Epithelial cell of esophagus (primary cell): ENCODE data around the gene RGS10.
"Not testable (repeated sequence)": the region's sequence is repeated elsewhere in the genome, so short reads cannot be mapped to it uniquely, and the experiment has no call there.

Source experiments
- DNase-seq: peaks from one replicate; pipeline ENCODE4 v3.0.0; 2010; ENCODE audit warnings: low read depth
- H3K4me3 ChIP-seq: 2 replicates; pipeline ENCODE4 v1.5.1; 2011; ENCODE audit warnings: mild to moderate bottlenecking, low read length, control low read depth
- CTCF ChIP-seq: IDR thresholded peaks from 2 replicates; pipeline ENCODE4 v1.5.1; 2011; ENCODE audit warnings: low read depth, mild to moderate bottlenecking, low read length, control low read depth, inconsistent platforms; ENCODE audit not compliant: insufficient read depth; ENCODE audit errors: missing control alignments

The RGS10 gene, protein sequence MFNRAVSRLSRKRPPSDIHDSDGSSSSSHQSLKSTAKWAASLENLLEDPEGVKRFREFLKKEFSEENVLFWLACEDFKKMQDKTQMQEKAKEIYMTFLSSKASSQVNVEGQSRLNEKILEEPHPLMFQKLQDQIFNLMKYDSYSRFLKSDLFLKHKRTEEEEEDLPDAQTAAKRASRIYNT

GRCh38 chr10:119542357-119542987 is at the start of gene RGS10:
Gene RGS10, minus strand, starts transcription at chr10:119542719. Its CDS starts 81 bp downstream, at chr10:119542638.
- peak within 1 kb of the TSS; percentile 58 for H3K4me3 ChIP-seq
- DNase-seq: peak; percentile 85
- TF ChIP-seq CTCF: no peak

DNA sequence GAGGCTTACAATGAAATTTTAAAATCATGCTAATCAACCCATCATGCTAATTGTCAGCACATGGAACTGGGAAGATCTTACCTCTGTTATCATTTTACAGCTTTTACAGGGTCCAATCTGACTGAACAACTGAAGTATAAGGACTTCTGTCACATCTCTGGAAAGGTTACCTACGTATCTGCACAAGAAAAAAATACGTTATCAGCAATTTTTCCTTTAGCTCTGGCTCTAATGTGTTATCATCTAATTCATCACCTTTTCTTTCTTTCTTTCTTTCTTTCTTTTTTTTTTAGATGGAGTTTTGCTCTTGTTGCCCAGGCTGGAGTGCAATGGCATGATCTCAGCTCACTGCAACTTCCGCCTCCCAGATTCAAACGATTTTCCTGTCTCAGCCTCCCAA is 45.6 kb upstream of the RGS10 start:
- TF ChIP-seq CTCF: no peak
- no peak for DNase-seq
- no peak overlapping the region for H3K4me3 ChIP-seq

DNA sequence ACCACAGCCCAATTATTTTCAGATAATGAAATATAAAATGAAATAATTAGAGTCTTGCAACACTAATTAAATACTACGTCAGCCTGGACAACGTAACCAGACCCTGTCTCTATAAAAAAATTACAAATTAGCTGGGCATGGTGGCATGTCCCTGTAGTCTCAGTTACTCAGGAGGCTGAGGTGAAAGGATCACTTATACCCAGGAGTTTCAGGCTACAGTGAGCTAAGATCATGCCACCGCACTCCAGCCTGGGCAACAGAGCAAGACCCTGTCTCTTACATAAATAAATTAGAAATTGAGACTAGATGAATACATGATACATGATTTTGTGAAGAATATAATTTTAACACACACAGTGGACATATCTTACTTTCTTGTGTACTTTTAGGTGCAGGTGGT is 35.8 kb upstream of the RGS10 start:
- DNase-seq: no peak
- no peak overlapping the region for H3K4me3 ChIP-seq
- TF ChIP-seq CTCF: no peak

- no peak overlapping the region for H3K4me3 ChIP-seq
- no peak for TF ChIP-seq CTCF
- no peak for DNase-seq
Observed at GRCh38 chr10:119575991-119576390, 33.5 kb upstream of the RGS10 start.

DNA sequence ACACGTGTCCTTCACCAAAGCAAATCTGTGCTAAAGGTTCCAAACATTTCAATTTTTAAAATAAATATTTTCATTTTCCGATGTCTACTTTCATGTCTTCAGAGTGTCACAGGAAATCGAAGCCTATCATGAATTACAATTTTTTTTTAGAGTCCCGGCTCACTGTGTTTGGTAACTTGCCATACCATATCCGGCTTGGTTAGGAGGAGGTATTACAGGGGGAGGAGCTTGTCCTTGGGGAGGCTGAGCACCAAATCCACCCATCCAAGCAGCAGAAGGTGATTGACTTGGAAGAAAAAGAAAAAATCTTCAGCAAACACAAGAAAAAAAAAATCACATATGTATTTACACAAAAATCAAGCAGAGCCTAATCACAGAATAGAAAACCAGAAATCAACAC is 33.0 kb upstream of the RGS10 start:
- peak; percentile 22 for DNase-seq
- no peak overlapping the region for H3K4me3 ChIP-seq
- TF ChIP-seq CTCF: no peak

GRCh38 chr10:119567978-119568377 is 25.5 kb upstream of the RGS10 start:
- no peak overlapping the region for H3K4me3 ChIP-seq
- no peak for DNase-seq
- TF ChIP-seq CTCF: no peak

DNA sequence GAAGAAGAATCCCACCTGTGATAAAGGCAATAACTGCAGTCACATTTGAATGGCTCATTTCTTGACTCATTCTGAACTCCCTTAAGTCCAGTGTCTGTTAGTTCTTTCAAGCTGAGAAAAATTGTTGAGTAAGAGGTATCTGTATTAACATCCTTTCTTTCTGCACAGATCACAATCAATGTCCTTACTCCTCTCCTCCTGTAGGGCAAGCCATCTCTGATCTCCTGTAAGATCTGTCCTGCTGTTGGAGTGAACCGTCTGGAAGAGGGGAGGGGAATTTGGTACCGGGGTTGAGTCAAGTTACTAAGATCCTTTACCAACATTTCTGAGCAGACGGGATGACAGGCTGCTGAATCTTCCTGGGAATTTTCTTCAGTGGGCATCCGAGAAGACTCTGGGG is 19.6 kb upstream of the RGS10 start:
- DNase-seq: no peak
- TF ChIP-seq CTCF: no peak
- no peak overlapping the region for H3K4me3 ChIP-seq

- not testable (repeated sequence) for DNase-seq, H3K4me3 ChIP-seq
Observed at GRCh38 chr10:119559511-119559910, 17.0 kb upstream of the RGS10 start.

DNA sequence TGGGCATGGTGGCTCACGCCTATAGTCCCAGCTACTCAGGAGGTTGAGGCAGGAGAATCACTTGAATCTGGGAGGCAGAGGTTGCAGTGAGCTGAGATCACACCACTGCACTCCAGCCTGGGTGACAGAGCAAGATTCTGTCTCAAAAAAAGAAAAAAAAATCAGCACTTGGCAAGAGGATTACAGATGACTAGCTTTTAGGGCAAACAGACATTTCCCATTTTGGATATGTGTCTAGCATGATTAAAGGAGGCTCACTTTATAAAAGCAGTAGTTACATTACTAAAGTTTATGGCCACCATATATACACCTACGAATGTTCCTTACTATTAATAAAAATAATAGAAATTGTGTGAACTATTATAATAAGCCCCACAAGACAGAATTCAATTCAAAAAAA is 13.6 kb upstream of the RGS10 start:
- not testable (repeated sequence) for H3K4me3 ChIP-seq, DNase-seq
